ENCODE data around the gene POLN. TPM values are rescaled to one million over a fixed set of nuclear protein-coding genes. Genes with fewer than 3 reads are reported as not detected.

Gene POLN
- total and polyA plus RNA-seq, 2 of the 4 experiments (the other 2 are of a cell fraction) = 0.63 to 0.72 TPM

- Histone ChIP-seq H3K14ac (replicated peaks; ENCODE audit: low read depth, low read length) (no peak overlapping the region), H2BK120ac (ENCODE audit: low read depth, low read length) (no peak overlapping the region), H3K18ac (ENCODE audit: low read depth, low read length) (no peak overlapping the region), H3K27me3 (ENCODE audit: control insufficient read depth, insufficient read depth, low read length) (peaks cover 32% of the 10 kb centered on the region), H3K23ac (ENCODE audit: low read depth, low read length) (no peak overlapping the region), H3K27ac (ENCODE audit: insufficient read depth, low read length) (no peak overlapping the region), H2AK5ac (ENCODE audit: low read depth, low read length) (no peak overlapping the region), H4K8ac (ENCODE audit: low read depth in 2 of 2, low read length in 2 of 2) (no peak overlapping the region), H4K91ac (ENCODE audit: insufficient read depth, low read depth, low read length) (no peak overlapping the region), H3K9me3 (ENCODE audit: control insufficient read depth, insufficient read depth, low read length) (no peaks in the 10 kb centered on the region), H2BK20ac (ENCODE audit: low read depth, low read length) (no peak overlapping the region), H2AK9ac (replicated peaks; ENCODE audit: low read depth, low read length, poor library complexity) (no peak overlapping the region), H3K36me3 (ENCODE audit: control insufficient read depth, insufficient read depth, low read length) (no peaks in the 10 kb centered on the region), H4K20me1 (ENCODE audit: insufficient read depth, low read length) (no peaks in the 10 kb centered on the region), H4K5ac (ENCODE audit: low read depth, low read length) (no peak overlapping the region), H3K4ac (ENCODE audit: low read depth, low read length) (no peak overlapping the region), H2BK15ac (ENCODE audit: low read depth, low read length) (no peak overlapping the region), H3K9ac (ENCODE audit: low read depth, low read length) (no peak overlapping the region), H3K9me1 (ENCODE audit: insufficient read depth, low read length) (no peaks in the 10 kb centered on the region), H3K4me1 (ENCODE audit: control insufficient read depth, insufficient read depth, low read length) (no peaks in the 10 kb centered on the region), H3K79me1 (ENCODE audit: low read depth in 1 of 2, low read length in 2 of 2) (no peaks in the 10 kb centered on the region), H2AFZ (replicated peaks; ENCODE audit: low read length, poor library complexity) (no peak overlapping the region), H3K56ac (ENCODE audit: extremely low read depth, insufficient read depth, low read length) (no peak overlapping the region), H3K4me2 (ENCODE audit: low read depth, low read length) (no peak overlapping the region), H2BK5ac (ENCODE audit: low read depth, low read length, poor library complexity, severe bottlenecking) (no peak overlapping the region), H3K4me3 (ENCODE audit: insufficient read depth, low read depth, low read length) (no peak overlapping the region)
- DNase-seq (no peak), ATAC-seq (ENCODE audit: low read depth) (no peak)
- CTCF ChIA-PET = interaction anchor here (1.2 kb wide), 1 partner anchor 27 kb away, joined by 3 read pairs; no protein-coding TSS in a partner anchor
- in situ Hi-C loops (cut with MboI; ENCODE audit: low sequenced_read_pairs) (no loop called here), intact Hi-C loops (cut with micrococcal nuclease) (no loop called here), dilution Hi-C loops (cut with HindIII; ENCODE audit: low sequenced_read_pairs, unreplicated experiment) (no loop called here)
- POLR2A ChIA-PET (ENCODE audit: unreplicated experiment) = interaction anchor here (0.5 kb wide), 1 partner anchor 89 kb away, joined by 3 read pairs; no protein-coding TSS in a partner anchor
- WGBS, 2 experiments (ENCODE audit: extremely low coverage in 2 of 2, insufficient read length in 1 of 2) = no CpG with 5 or more reads among the region's 3 CpGs
- no peak for TF ChIP-seq MXI1 (IDR thresholded peaks at IDR 0.05; ENCODE audit: borderline replicate concordance, low read depth, low read length)
- no peak for TF ChIP-seq FOS (IDR thresholded peaks at IDR 0.05; ENCODE audit: low read depth, low read length)
- no peak for TF ChIP-seq RFX5 (IDR thresholded peaks at IDR 0.05; ENCODE audit: low read depth, low read length)
- TF ChIP-seq NFE2L2 (IDR thresholded peaks at IDR 0.05; ENCODE audit: low read depth, low read length) = no peak
- no peak for TF ChIP-seq RCOR1 (IDR thresholded peaks at IDR 0.05; ENCODE audit: insufficient replicate concordance, low read length)
- TF ChIP-seq CHD1 (IDR thresholded peaks at IDR 0.05; ENCODE audit: low read depth, low read length) = no peak
- TF ChIP-seq, protein P1, sequence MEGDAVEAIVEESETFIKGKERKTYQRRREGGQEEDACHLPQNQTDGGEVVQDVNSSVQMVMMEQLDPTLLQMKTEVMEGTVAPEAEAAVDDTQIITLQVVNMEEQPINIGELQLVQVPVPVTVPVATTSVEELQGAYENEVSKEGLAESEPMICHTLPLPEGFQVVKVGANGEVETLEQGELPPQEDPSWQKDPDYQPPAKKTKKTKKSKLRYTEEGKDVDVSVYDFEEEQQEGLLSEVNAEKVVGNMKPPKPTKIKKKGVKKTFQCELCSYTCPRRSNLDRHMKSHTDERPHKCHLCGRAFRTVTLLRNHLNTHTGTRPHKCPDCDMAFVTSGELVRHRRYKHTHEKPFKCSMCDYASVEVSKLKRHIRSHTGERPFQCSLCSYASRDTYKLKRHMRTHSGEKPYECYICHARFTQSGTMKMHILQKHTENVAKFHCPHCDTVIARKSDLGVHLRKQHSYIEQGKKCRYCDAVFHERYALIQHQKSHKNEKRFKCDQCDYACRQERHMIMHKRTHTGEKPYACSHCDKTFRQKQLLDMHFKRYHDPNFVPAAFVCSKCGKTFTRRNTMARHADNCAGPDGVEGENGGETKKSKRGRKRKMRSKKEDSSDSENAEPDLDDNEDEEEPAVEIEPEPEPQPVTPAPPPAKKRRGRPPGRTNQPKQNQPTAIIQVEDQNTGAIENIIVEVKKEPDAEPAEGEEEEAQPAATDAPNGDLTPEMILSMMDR (conservative IDR thresholded peaks at IDR 0.05; ENCODE audit: low read depth, low read length) = no peak
- no peak for TF ChIP-seq CEBPB (IDR thresholded peaks at IDR 0.05; ENCODE audit: low read depth, low read length)
- TF ChIP-seq BHLHE40 (IDR thresholded peaks at IDR 0.05; ENCODE audit: low read depth, low read length) = no peak
- TF ChIP-seq MAZ (IDR thresholded peaks at IDR 0.05; ENCODE audit: borderline replicate concordance, low read depth, low read length) = no peak
- TF ChIP-seq USF2 (IDR thresholded peaks at IDR 0.05; ENCODE audit: low read depth, low read length) = no peak
- no peak for TF ChIP-seq POLR2A (IDR thresholded peaks at IDR 0.05; ENCODE audit: low read depth, low read length)
- no peak for TF ChIP-seq ELK1 (IDR thresholded peaks at IDR 0.05; ENCODE audit: borderline replicate concordance, low read depth, low read length)
- BruUV-seq (replicated peaks) = no TSS peak
Observed at GRCh38 chr4:2082118-2082517, 159.8 kb downstream of the POLN start.

Measured in IMR-90 (cell line).